Measurements from ENCODE around the gene TNRC6B. TPM values are rescaled to one million over a fixed set of nuclear protein-coding genes. Genes with fewer than 3 reads are reported as not detected.

TNRC6B gene, protein sequence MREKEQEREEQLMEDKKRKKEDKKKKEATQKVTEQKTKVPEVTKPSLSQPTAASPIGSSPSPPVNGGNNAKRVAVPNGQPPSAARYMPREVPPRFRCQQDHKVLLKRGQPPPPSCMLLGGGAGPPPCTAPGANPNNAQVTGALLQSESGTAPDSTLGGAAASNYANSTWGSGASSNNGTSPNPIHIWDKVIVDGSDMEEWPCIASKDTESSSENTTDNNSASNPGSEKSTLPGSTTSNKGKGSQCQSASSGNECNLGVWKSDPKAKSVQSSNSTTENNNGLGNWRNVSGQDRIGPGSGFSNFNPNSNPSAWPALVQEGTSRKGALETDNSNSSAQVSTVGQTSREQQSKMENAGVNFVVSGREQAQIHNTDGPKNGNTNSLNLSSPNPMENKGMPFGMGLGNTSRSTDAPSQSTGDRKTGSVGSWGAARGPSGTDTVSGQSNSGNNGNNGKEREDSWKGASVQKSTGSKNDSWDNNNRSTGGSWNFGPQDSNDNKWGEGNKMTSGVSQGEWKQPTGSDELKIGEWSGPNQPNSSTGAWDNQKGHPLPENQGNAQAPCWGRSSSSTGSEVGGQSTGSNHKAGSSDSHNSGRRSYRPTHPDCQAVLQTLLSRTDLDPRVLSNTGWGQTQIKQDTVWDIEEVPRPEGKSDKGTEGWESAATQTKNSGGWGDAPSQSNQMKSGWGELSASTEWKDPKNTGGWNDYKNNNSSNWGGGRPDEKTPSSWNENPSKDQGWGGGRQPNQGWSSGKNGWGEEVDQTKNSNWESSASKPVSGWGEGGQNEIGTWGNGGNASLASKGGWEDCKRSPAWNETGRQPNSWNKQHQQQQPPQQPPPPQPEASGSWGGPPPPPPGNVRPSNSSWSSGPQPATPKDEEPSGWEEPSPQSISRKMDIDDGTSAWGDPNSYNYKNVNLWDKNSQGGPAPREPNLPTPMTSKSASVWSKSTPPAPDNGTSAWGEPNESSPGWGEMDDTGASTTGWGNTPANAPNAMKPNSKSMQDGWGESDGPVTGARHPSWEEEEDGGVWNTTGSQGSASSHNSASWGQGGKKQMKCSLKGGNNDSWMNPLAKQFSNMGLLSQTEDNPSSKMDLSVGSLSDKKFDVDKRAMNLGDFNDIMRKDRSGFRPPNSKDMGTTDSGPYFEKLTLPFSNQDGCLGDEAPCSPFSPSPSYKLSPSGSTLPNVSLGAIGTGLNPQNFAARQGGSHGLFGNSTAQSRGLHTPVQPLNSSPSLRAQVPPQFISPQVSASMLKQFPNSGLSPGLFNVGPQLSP (N-terminal part only)
- 14.9 and 21.9 TPM in 2 replicates for total RNA-seq

GRCh38 chr22:40177738-40178416 lies at the start of gene TNRC6B:
Gene TNRC6B (plus strand): TSS chr22:40177925. CDS start chr22:40178136, 211 bp downstream.

GRCh38 chr22:40346185-40347118 lies 168.7 kb downstream of the TNRC6B start, which contains the start of gene ADSL:
Gene ADSL (plus strand): TSS chr22:40346500. CDS start chr22:40346559, 59 bp downstream.

Other genes with a start within 250 kb of the TNRC6B start
- gene TMA7B, start 217.5 kb upstream of the TNRC6B start, total RNA-seq = not detected in 2 replicates
- gene FAM83F, start 183.0 kb upstream of the TNRC6B start, total RNA-seq = not detected in 2 replicates
- 139 and 153 TPM in 2 replicates for gene ADSL, start 168.6 kb downstream of the TNRC6B start, total RNA-seq
- 34.5 and 52.5 TPM in 2 replicates for gene SGSM3, start 192.7 kb downstream of the TNRC6B start, total RNA-seq